HEK293 (cell line): ENCODE data around the gene EXOC2.

Experiments used
- ELK4 ChIP-seq: IDR thresholded peaks from 2 replicates; pipeline ENCODE4 v1.6.1; 2011; ENCODE audit warnings: mild to moderate bottlenecking, low read depth, low read length, borderline replicate concordance
- FEZF1 ChIP-seq: fragments of 450-650 bp; formaldehyde crosslinking; IDR thresholded peaks from 2 replicates; pipeline ENCODE4 v1.5.1; 2016; ENCODE audit warnings: missing biosample characterization, missing genetic modification characterization
- GFI1B ChIP-seq: fragments of 450-650 bp; formaldehyde crosslinking; IDR thresholded peaks from 2 replicates; pipeline ENCODE4 v1.5.1; 2016; ENCODE audit warnings: missing biosample characterization, missing genetic modification characterization
- GLI2 ChIP-seq: fragments of 450-650 bp; formaldehyde crosslinking; IDR thresholded peaks from 2 replicates; pipeline ENCODE4; 2017; ENCODE audit warnings: missing biosample characterization, missing genetic modification characterization, low read depth, borderline replicate concordance
- GLI4 ChIP-seq: fragments of 450-650 bp; formaldehyde crosslinking; IDR thresholded peaks from 2 replicates; pipeline ENCODE4 v1.5.1; 2016; ENCODE audit warnings: missing biosample characterization, missing genetic modification characterization
- IKZF3 ChIP-seq: fragments of 450-650 bp; IDR thresholded peaks from 2 replicates; pipeline ENCODE4 v1.5.0; 2018; ENCODE audit warnings: missing biosample characterization, mild to moderate bottlenecking, missing genetic modification characterization, moderate library complexity
- MZF1 ChIP-seq: fragments of 450-650 bp; formaldehyde crosslinking; IDR thresholded peaks from 2 replicates; pipeline ENCODE4 v1.5.1; 2017; ENCODE audit warnings: missing biosample characterization, missing genetic modification characterization, borderline replicate concordance
- REST ChIP-seq: fragments of 450-650 bp; formaldehyde crosslinking; IDR thresholded peaks from 2 replicates; pipeline ENCODE4 v1.5.1; 2016; ENCODE audit warnings: missing biosample characterization, missing genetic modification characterization
- SALL2 ChIP-seq: fragments of 450-650 bp; formaldehyde crosslinking; IDR thresholded peaks from 2 replicates; pipeline ENCODE4 v1.5.0; 2017; ENCODE audit warnings: missing biosample characterization, mild to moderate bottlenecking, missing genetic modification characterization, borderline replicate concordance
- SETDB1 ChIP-seq: IDR thresholded peaks from one replicate; pipeline ENCODE4 v1.6.1; 2017; ENCODE audit warnings: mild to moderate bottlenecking, low read length, moderate library complexity, mixed read lengths; ENCODE audit not compliant: insufficient read length
- SP2 ChIP-seq: fragments of 450-650 bp; formaldehyde crosslinking; IDR thresholded peaks from 2 replicates; pipeline ENCODE4 v1.5.1; 2016; ENCODE audit warnings: missing biosample characterization, missing genetic modification characterization
- ZBTB21 ChIP-seq: fragments of 450-650 bp; formaldehyde crosslinking; IDR thresholded peaks from 2 replicates; pipeline ENCODE4 v1.5.1; 2017; ENCODE audit warnings: missing biosample characterization, missing genetic modification characterization
- ZFP69B ChIP-seq: fragments of 450-650 bp; formaldehyde crosslinking; IDR thresholded peaks from 2 replicates; pipeline ENCODE4 v1.5.1; 2016; ENCODE audit warnings: missing biosample characterization, missing genetic modification characterization
- ZNF174 ChIP-seq: fragments of 450-650 bp; formaldehyde crosslinking; IDR thresholded peaks from 2 replicates; pipeline ENCODE4 v1.5.0; 2017; ENCODE audit warnings: missing biosample characterization, mild to moderate bottlenecking, missing genetic modification characterization
- ZNF239 ChIP-seq: fragments of 450-650 bp; formaldehyde crosslinking; IDR thresholded peaks from 2 replicates; pipeline ENCODE4 v1.5.1; 2016; ENCODE audit warnings: missing biosample characterization, missing genetic modification characterization
- ZNF248 ChIP-seq: fragments of 450-650 bp; formaldehyde crosslinking; IDR thresholded peaks from 2 replicates; pipeline ENCODE4 v1.5.1; 2017; ENCODE audit warnings: missing biosample characterization, missing genetic modification characterization
- ZNF26 ChIP-seq: fragments of 450-650 bp; formaldehyde crosslinking; IDR thresholded peaks from 2 replicates; pipeline ENCODE4 v1.5.1; 2016; ENCODE audit warnings: missing biosample characterization, missing genetic modification characterization
- ZNF510 ChIP-seq: fragments of 450-650 bp; formaldehyde crosslinking; IDR thresholded peaks from 2 replicates; pipeline ENCODE4 v1.5.1; 2018; ENCODE audit warnings: mild to moderate bottlenecking, missing genetic modification characterization, missing biosample characterization; ENCODE audit not compliant: insufficient replicate concordance
- ZNF529 ChIP-seq: fragments of 450-650 bp; formaldehyde crosslinking; IDR thresholded peaks from 2 replicates; pipeline ENCODE4 v1.5.1; 2017; ENCODE audit warnings: missing genetic modification characterization, missing biosample characterization; ENCODE audit not compliant: insufficient replicate concordance
- ZNF549 ChIP-seq: fragments of 450-650 bp; IDR thresholded peaks from 2 replicates; pipeline ENCODE4 v1.5.1; 2018; ENCODE audit warnings: missing biosample characterization, missing genetic modification characterization, mild to moderate bottlenecking, inconsistent platforms, moderate library complexity
- ZNF621 ChIP-seq: fragments of 450-650 bp; formaldehyde crosslinking; IDR thresholded peaks from 2 replicates; pipeline ENCODE4 v1.5.1; 2017; ENCODE audit warnings: missing biosample characterization, missing genetic modification characterization
- ZNF677 ChIP-seq: fragments of 450-650 bp; IDR thresholded peaks from 2 replicates; pipeline ENCODE4 v1.5.0; 2018; ENCODE audit warnings: missing biosample characterization, mild to moderate bottlenecking, missing genetic modification characterization, moderate library complexity
- ZNF830 ChIP-seq: fragments of 450-650 bp; IDR thresholded peaks from 2 replicates; pipeline ENCODE4 v1.5.0; 2018; ENCODE audit warnings: missing biosample characterization, missing genetic modification characterization, low read depth, mild to moderate bottlenecking, moderate library complexity
- ZNF843 ChIP-seq: fragments of 450-650 bp; formaldehyde crosslinking; IDR thresholded peaks from 2 replicates; pipeline ENCODE4 v1.5.1; 2016; ENCODE audit warnings: missing biosample characterization, missing genetic modification characterization
- ZSCAN18 ChIP-seq: fragments of 450-650 bp; formaldehyde crosslinking; IDR thresholded peaks from 2 replicates; pipeline ENCODE4 v1.5.1; 2016; ENCODE audit warnings: missing biosample characterization, missing genetic modification characterization
- TF ChIP-seq, protein P1 (sequence below): fragments of 450-650 bp; formaldehyde crosslinking; IDR thresholded peaks from 2 replicates; pipeline ENCODE4 v1.5.1; 2016; ENCODE audit warnings: missing biosample characterization, missing genetic modification characterization
- TF ChIP-seq, protein P2 (sequence below): fragments of 450-650 bp; formaldehyde crosslinking; IDR thresholded peaks from 2 replicates; pipeline ENCODE4; 2016; ENCODE audit warnings: missing biosample characterization, missing genetic modification characterization

Gene EXOC2

GRCh38 chr6:692858-693722, at the start of gene EXOC2 (continued):
- TF ChIP-seq ZFP69B (tag by site-specific recombination) = peak; percentile 75
- TF ChIP-seq SALL2 (tag by site-specific recombination) = no peak
- peak; percentile 81; the same call in 1 of the 2 replicates for TF ChIP-seq GLI4 (tag by site-specific recombination)
- TF ChIP-seq ELK4 = peak; percentile 91
- 0 out of 2 replicates have a peak, but pooled peaks have one; percentile 44 for TF ChIP-seq ZBTB21
- TF ChIP-seq, protein P1, sequence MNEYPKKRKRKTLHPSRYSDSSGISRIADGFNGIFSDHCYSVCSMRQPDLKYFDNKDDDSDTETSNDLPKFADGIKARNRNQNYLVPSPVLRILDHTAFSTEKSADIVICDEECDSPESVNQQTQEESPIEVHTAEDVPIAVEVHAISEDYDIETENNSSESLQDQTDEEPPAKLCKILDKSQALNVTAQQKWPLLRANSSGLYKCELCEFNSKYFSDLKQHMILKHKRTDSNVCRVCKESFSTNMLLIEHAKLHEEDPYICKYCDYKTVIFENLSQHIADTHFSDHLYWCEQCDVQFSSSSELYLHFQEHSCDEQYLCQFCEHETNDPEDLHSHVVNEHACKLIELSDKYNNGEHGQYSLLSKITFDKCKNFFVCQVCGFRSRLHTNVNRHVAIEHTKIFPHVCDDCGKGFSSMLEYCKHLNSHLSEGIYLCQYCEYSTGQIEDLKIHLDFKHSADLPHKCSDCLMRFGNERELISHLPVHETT (tag by site-specific recombination) = peak; percentile 88
- TF ChIP-seq GLI2 = no peak
- TF ChIP-seq ZNF26 (tag by site-specific recombination) = no peak
- TF ChIP-seq ZNF239 = no peak
- TF ChIP-seq MZF1 = no peak
- peak; percentile 70 for TF ChIP-seq SP2 (tag by site-specific recombination)
- no peak for TF ChIP-seq IKZF3 (tag by site-specific recombination)
- TF ChIP-seq ZNF677 (tag by site-specific recombination) = no peak
- TF ChIP-seq SETDB1 = no peak
- TF ChIP-seq ZNF248 = no peak
- no peak for TF ChIP-seq ZNF174 (tag by site-specific recombination)
- no peak for TF ChIP-seq GFI1B
- TF ChIP-seq, protein P2, sequence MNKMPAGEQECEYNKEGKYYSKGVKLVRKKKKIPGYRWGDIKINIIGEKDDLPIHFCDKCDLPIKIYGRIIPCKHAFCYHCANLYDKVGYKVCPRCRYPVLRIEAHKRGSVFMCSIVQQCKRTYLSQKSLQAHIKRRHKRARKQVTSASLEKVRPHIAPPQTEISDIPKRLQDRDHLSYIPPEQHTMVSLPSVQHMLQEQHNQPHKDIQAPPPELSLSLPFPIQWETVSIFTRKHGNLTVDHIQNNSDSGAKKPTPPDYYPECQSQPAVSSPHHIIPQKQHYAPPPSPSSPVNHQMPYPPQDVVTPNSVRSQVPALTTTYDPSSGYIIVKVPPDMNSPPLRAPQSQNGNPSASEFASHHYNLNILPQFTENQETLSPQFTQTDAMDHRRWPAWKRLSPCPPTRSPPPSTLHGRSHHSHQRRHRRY (tag by site-specific recombination) = no peak
- no peak for TF ChIP-seq ZNF529 (tag by site-specific recombination)
- TF ChIP-seq ZNF830 = no peak
- 0 out of 2 replicates have a peak, but pooled peaks have one; percentile 44 for TF ChIP-seq REST (tag by site-specific recombination)
- no peak for TF ChIP-seq ZNF549
- no peak for TF ChIP-seq ZSCAN18 (tag by site-specific recombination)
- no peak for TF ChIP-seq ZNF510 (tag by site-specific recombination)
- TF ChIP-seq FEZF1 (tag by site-specific recombination) = peak; percentile 40; the same call in 1 of the 2 replicates
- no peak for TF ChIP-seq ZNF621 (tag by site-specific recombination)
- peak; percentile 65 for TF ChIP-seq ZNF843 (tag by site-specific recombination)
